SK-N-SH (cell line): ENCODE measurements around the gene CLDN6.

Experiments
- CTCF ChIP-seq: fragments of 200-600 bp; sonication (generic); IDR thresholded peaks from 2 replicates; pipeline ENCODE4 v1.6.1; 2017; ENCODE audit warnings: antibody characterized with exemption, mild to moderate bottlenecking, moderate library complexity
- EP300 ChIP-seq, 2 experiments: IDR thresholded peaks; 2 replicates each; pipeline versions ENCODE4 v1.4.0 to v1.6.1; 2012; ENCODE audit warnings: borderline replicate concordance in 1 of 2, low read depth in 1 of 2, low read length in 1 of 2
- EZH2phosphoT487 ChIP-seq: fragments of 200-600 bp; sonication (generic); IDR thresholded peaks from 2 replicates; pipeline ENCODE4 v1.6.1; 2017; ENCODE audit warnings: low read depth, mixed run types, mild to moderate bottlenecking, antibody characterized with exemption, moderate library complexity, borderline replicate concordance
- MAX ChIP-seq: IDR thresholded peaks from 2 replicates; pipeline ENCODE4 v1.4.0; 2012; ENCODE audit warnings: low read depth
- NFIC ChIP-seq: IDR thresholded peaks from 2 replicates; pipeline ENCODE4 v1.4.0; 2012; ENCODE audit warnings: borderline replicate concordance
- REST ChIP-seq: IDR thresholded peaks from 2 replicates; pipeline ENCODE4 v1.6.1; 2012; ENCODE audit warnings: mild to moderate bottlenecking, low read depth, low read length, moderate library complexity
- TAF1 ChIP-seq: IDR thresholded peaks from 2 replicates; pipeline ENCODE4 v1.6.1; 2012; ENCODE audit warnings: low read depth, mild to moderate bottlenecking, low read length, moderate library complexity, borderline replicate concordance
- TEAD4 ChIP-seq: IDR thresholded peaks from 2 replicates; pipeline ENCODE4 v1.4.0; 2012; ENCODE audit warnings: mild to moderate bottlenecking, borderline replicate concordance; ENCODE audit not compliant: insufficient read depth
- USF1 ChIP-seq: IDR thresholded peaks from 2 replicates; pipeline ENCODE4 v1.4.0; 2012; ENCODE audit warnings: low read depth, borderline replicate concordance
- YY1 ChIP-seq: IDR thresholded peaks from 2 replicates; pipeline ENCODE4 v1.4.0; 2012; ENCODE audit warnings: low read depth, mild to moderate bottlenecking

GRCh38 chr16:2987833-2988232 is 30.1 kb downstream of the CLDN6 start:
- no peak for TF ChIP-seq CTCF
- no peak for TF ChIP-seq EP300 (IDR thresholded peaks at IDR 0.05; ENCODE audit: borderline replicate concordance in 1 of 2, low read depth in 1 of 2, low read length in 1 of 2)
- no peak for TF ChIP-seq REST
- TF ChIP-seq MAX, result no peak
- TF ChIP-seq USF1, result no peak
- no peak for TF ChIP-seq TAF1
- no peak for TF ChIP-seq YY1
- no peak for TF ChIP-seq TEAD4
- no peak for TF ChIP-seq EZH2phosphoT487
- TF ChIP-seq NFIC, result no peak
